Vagina (tissue), 2 donors: ENCODE results near the gene GABBR2. TPM values are rescaled to one million over a fixed set of nuclear protein-coding genes. Genes with fewer than 3 reads are reported as not detected.

Source experiments
- DNase-seq, 2 donors: peaks; one replicate each; pipeline ENCODE4 v3.0.0-alpha.2; 2017; ENCODE audit errors: extremely low spot score in 2 of 2
- H3K27ac ChIP-seq: fragments of 200-600 bp; sonication (generic); one replicate; pipeline ENCODE4 v1.5.1; 2019
- H3K27me3 ChIP-seq: fragments of 200-600 bp; sonication (generic); one replicate; pipeline ENCODE4 v1.5.1; 2019
- H3K36me3 ChIP-seq, 2 donors: fragments of 200-600 bp; sonication (generic); one replicate each; pipeline ENCODE4 v1.5.1; 2017 to 2019
- H3K4me1 ChIP-seq: fragments of 200-600 bp; sonication (generic); one replicate; pipeline ENCODE4 v1.5.1; 2019
- H3K4me3 ChIP-seq, 2 donors: fragments of 200-600 bp; sonication (generic); 1 replicate in 1 of 2; 2 replicates in 1 of 2; pipeline ENCODE4 v1.5.1; 2016 to 2019
- H3K9me3 ChIP-seq: fragments of 200-600 bp; sonication (generic); one replicate; pipeline ENCODE4 v1.5.1; 2019
- CTCF ChIP-seq, 3 experiments: fragments of 450-650 bp in 2 of 3; fragments of 200-600 bp in 1 of 3; sonication (generic) in 1 of 3; IDR thresholded peaks; one replicate each; pipeline ENCODE4 v1.5.1; 2017 to 2019; ENCODE audit warnings: antibody characterized with exemption in 3 of 3, mild to moderate bottlenecking in 2 of 3, moderate library complexity in 2 of 3
- POLR2A ChIP-seq, 2 donors: fragments of 450-650 bp; IDR thresholded peaks; one replicate each; pipeline ENCODE4 v1.6.1; 2017; ENCODE audit warnings: antibody characterized with exemption in 2 of 2, mild to moderate bottlenecking in 2 of 2, moderate library complexity in 2 of 2
- POLR2AphosphoS5 ChIP-seq, 2 donors: sonication (generic); formaldehyde crosslinking; IDR thresholded peaks; one replicate each; pipeline ENCODE4 v1.9.0; 2017; ENCODE audit warnings: antibody characterized with exemption in 2 of 2, mild to moderate bottlenecking in 2 of 2, low read depth in 1 of 2; ENCODE audit not compliant: insufficient read depth in 1 of 2
- intact Hi-C: fragments of 100-400 bp; cut with DNase I; formaldehyde crosslinking; loops from one replicate; pipeline ENCODE4 v1.15.1; 2023
- total RNA-seq: library from RNA; depleted of rRNA; stranded (reverse); fragments of >200 nt; gene quantifications from one replicate; pipeline ENCODE4 v1.2.3, GENCODE V29; 2016

GABBR2 gene
- total RNA-seq, 1 donor from 2014 or later: not detected

GRCh38 chr9:98640394-98640793 lies 68.3 kb downstream of the GABBR2 start:
- Histone ChIP-seq H3K9me3 (no peaks in the 10 kb centered on the region), H3K4me3 (no peak overlapping the region), H3K27me3 (no peaks in the 10 kb centered on the region), H3K27ac (no peak overlapping the region), H3K4me1 (no peaks in the 10 kb centered on the region), H3K36me3 (no peaks in the 10 kb centered on the region)
- TF ChIP-seq POLR2AphosphoS5 (IDR thresholded peaks at IDR 0.05; ENCODE audit: insufficient read depth in 1 of 2, low read depth in 1 of 2) (no peak), CTCF (IDR thresholded peaks at IDR 0.05) (no peak), POLR2A (IDR thresholded peaks at IDR 0.05) (no peak)
- intact Hi-C loops: no loop called here
- DNase-seq: no peak

- H3K36me3 ChIP-seq: no peaks in the 10 kb centered on the region
- H3K4me3 ChIP-seq: no peak overlapping the region
- no peak for TF ChIP-seq POLR2A (IDR thresholded peaks at IDR 0.05)
- no peak for TF ChIP-seq POLR2AphosphoS5 (IDR thresholded peaks at IDR 0.05; ENCODE audit: insufficient read depth in 1 of 2, low read depth in 1 of 2)
- no peak for TF ChIP-seq CTCF (IDR thresholded peaks at IDR 0.05)
- no peak for DNase-seq
- H3K27me3 ChIP-seq: no peaks in the 10 kb centered on the region
- H3K4me1 ChIP-seq: no peaks in the 10 kb centered on the region
- no peak overlapping the region for H3K27ac ChIP-seq
- no peaks in the 10 kb centered on the region for H3K9me3 ChIP-seq
- intact Hi-C loops: no loop called here
Measured at GRCh38 chr9:98639133-98639532, 69.6 kb downstream of the GABBR2 start.

DNA sequence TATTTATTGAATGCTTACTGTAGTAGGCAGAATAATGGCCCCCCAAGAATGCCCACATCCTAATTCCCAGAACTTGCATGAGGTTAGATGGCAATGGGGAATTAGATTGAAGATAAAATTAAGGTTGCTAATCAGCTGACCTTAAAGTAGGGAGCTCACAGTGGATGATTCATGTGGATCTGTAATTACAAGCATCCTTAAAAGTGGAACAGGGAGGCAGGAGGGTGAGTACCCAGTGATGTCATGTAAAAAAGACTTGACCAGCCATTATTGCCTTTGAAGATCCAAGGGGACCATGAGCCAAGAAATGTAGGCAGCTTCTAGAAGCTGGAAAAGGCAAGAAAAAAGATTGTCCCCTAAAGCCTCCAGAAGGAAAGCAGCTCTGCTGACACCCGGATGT lies 71.4 kb downstream of the GABBR2 start:
- TF ChIP-seq CTCF (IDR thresholded peaks at IDR 0.05): no peak
- TF ChIP-seq POLR2AphosphoS5 (IDR thresholded peaks at IDR 0.05; ENCODE audit: insufficient read depth in 1 of 2, low read depth in 1 of 2): no peak
- no peak for TF ChIP-seq POLR2A (IDR thresholded peaks at IDR 0.05)
- H3K4me1 ChIP-seq: no peaks in the 10 kb centered on the region
- H3K36me3 ChIP-seq: no peaks in the 10 kb centered on the region
- no peak for DNase-seq
- H3K27me3 ChIP-seq: no peaks in the 10 kb centered on the region
- no peaks in the 10 kb centered on the region for H3K9me3 ChIP-seq
- H3K4me3 ChIP-seq: no peak overlapping the region
- intact Hi-C loops: no loop called here
- no peak overlapping the region for H3K27ac ChIP-seq

GRCh38 chr9:98635374-98635773 lies 73.4 kb downstream of the GABBR2 start:
- Histone ChIP-seq H3K4me3 (no peak overlapping the region), H3K9me3 (no peaks in the 10 kb centered on the region), H3K36me3 (no peaks in the 10 kb centered on the region), H3K27ac (no peak overlapping the region), H3K27me3 (no peaks in the 10 kb centered on the region), H3K4me1 (no peaks in the 10 kb centered on the region)
- DNase-seq: no peak
- TF ChIP-seq POLR2AphosphoS5 (IDR thresholded peaks at IDR 0.05; ENCODE audit: insufficient read depth in 1 of 2, low read depth in 1 of 2) (no peak), POLR2A (IDR thresholded peaks at IDR 0.05) (no peak), CTCF (IDR thresholded peaks at IDR 0.05) (no peak)
- intact Hi-C loops: no loop called here

GRCh38 chr9:98634685-98635336 lies 73.9 kb downstream of the GABBR2 start:
- intact Hi-C loops: no loop called here
- Histone ChIP-seq H3K9me3 (no peaks in the 10 kb centered on the region), H3K4me1 (no peaks in the 10 kb centered on the region), H3K27ac (no peak overlapping the region), H3K4me3 (no peak overlapping the region), H3K27me3 (no peaks in the 10 kb centered on the region), H3K36me3 (no peaks in the 10 kb centered on the region)
- TF ChIP-seq POLR2A (IDR thresholded peaks at IDR 0.05): no peak
- TF ChIP-seq CTCF (IDR thresholded peaks at IDR 0.05): no peak
- TF ChIP-seq POLR2AphosphoS5 (IDR thresholded peaks at IDR 0.05; ENCODE audit: insufficient read depth in 1 of 2, low read depth in 1 of 2): no peak
- no peak for DNase-seq
